Measurements from ENCODE around the gene PUSL1. TPM values are rescaled to one million over a fixed set of nuclear protein-coding genes. Genes with fewer than 3 reads are reported as not detected.
A peak's percentile ranks its signal among the peaks of the same experiment; 100 is the strongest.

The PUSL1 gene
- total RNA-seq, 4 donors from 2014 or later: 20.0 to 52.5 (median 33.2) TPM

DNA sequence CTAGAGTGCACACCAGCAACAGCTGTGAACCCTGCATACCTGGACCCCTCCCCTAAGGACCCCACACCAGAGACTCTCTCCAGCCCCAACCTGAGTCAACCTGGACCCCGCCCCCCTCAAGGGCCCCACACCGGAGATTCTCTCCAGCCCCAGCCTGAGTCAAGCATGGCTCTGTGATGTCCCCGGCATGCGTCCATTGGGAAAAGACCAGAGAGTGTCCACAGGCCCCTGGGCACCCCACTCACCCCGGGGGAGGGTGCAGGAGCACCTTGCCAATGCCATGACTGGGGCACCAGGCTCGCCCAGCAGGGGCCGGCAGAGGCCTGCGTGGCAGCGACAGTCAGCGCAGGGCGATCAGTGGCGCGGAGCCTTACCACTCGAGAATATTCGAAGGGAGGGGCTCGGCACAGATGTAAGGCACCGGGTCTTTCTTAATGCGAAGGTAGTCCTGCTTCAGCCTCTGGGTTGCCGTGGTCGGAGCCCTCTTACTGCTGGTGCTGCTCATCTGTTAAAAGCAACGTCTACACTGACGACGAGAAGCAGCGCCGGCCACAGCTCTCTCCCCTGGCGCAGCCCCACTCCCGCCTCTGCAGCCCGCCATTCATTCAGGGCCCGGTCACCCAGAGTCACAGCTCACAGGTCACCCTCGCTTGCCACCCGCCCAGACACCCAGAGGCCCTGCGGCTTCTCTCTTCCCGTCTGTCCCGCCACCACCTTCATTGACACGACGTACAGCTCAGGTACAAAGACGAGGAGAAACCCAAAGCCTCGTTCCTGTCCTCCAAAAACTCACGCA lies 40.7 kb upstream of the PUSL1 start:
- Histone ChIP-seq H3K4me1 (peaks cover 24 to 40% (median 28%) of the 10 kb centered on the region in 3 donors), H3K36me3 (peaks cover 5 to 72% (median 26%) of the 10 kb centered on the region in 3 donors), H3K27ac (no peak overlapping the region), H3K4me3 (no peak overlapping the region), H3K27me3 (no peaks in the 10 kb centered on the region), H3K9me3 (no peaks in the 10 kb centered on the region)
- intact Hi-C loops (cut with DNase I): no loop called here
- TF ChIP-seq POLR2A (IDR thresholded peaks at IDR 0.05): no peak
- TF ChIP-seq, protein P1, sequence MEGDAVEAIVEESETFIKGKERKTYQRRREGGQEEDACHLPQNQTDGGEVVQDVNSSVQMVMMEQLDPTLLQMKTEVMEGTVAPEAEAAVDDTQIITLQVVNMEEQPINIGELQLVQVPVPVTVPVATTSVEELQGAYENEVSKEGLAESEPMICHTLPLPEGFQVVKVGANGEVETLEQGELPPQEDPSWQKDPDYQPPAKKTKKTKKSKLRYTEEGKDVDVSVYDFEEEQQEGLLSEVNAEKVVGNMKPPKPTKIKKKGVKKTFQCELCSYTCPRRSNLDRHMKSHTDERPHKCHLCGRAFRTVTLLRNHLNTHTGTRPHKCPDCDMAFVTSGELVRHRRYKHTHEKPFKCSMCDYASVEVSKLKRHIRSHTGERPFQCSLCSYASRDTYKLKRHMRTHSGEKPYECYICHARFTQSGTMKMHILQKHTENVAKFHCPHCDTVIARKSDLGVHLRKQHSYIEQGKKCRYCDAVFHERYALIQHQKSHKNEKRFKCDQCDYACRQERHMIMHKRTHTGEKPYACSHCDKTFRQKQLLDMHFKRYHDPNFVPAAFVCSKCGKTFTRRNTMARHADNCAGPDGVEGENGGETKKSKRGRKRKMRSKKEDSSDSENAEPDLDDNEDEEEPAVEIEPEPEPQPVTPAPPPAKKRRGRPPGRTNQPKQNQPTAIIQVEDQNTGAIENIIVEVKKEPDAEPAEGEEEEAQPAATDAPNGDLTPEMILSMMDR (IDR thresholded peaks at IDR 0.05): no peak
- WGBS, 2 donors: 91 to 93% methylated on average over 26 of the region's 39 CpGs
- DNase-seq: no peak

DNA sequence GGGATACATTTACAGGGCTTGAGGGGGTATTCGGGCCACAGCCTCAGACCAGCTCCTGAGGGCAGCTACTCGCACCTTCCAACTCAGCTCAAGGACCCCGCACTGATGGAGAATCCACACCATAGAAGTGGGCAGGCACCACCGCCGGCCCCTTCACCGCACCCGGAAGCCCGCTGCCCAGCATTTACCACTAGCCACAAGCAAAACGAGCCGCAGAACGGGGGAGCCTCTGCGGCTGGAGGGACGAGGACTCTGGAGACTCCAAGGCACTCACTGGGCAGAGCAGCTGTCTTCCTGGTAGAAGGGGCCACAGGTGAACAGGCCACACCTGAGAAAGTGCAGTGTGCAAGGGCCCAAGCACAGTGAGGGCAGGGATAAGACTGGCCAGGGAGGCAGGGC lies 40.1 kb upstream of the PUSL1 start:
- Histone ChIP-seq H3K9me3 (no peaks in the 10 kb centered on the region), H3K27ac (no peak overlapping the region), H3K4me3 (no peak overlapping the region), H3K4me1 (peaks cover 27 to 44% (median 28%) of the 10 kb centered on the region in 3 donors), H3K27me3 (no peaks in the 10 kb centered on the region), H3K36me3 (peaks cover 0 to 66% (median 21%) of the 10 kb centered on the region in 3 donors)
- TF ChIP-seq, protein P1 (IDR thresholded peaks at IDR 0.05): no peak
- no peak for TF ChIP-seq POLR2A (IDR thresholded peaks at IDR 0.05)
- intact Hi-C loops (cut with DNase I): no loop called here
- DNase-seq: no peak
- WGBS, 2 donors: 91 to 96% methylated on average over 4 to 7 of the region's 13 CpGs

DNA sequence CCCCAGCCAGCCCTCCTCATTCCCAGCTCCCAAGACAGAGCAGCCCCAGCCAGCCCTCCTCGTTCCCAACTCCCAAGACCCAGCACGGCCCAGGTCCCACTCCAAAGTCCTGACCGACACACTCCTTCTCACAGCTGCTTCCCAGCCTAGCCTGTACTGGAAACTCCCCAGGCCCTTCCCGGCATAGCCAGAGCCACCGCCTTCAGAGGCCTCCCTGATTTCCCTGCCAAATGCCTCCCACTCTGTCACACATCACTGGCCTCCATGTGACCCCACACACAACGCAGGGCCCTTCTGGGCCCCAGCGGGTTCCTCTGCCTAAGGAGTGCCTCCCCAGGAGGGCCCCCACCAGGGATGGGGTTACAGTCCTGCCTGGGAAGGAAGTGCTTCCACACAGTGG lies 37.6 kb upstream of the PUSL1 start:
- intact Hi-C loops (cut with DNase I): no loop called here
- no peak overlapping the region for H3K27ac ChIP-seq
- TF ChIP-seq, protein P1 (IDR thresholded peaks at IDR 0.05): no peak
- no peak for TF ChIP-seq POLR2A (IDR thresholded peaks at IDR 0.05)
- peaks cover 0 to 41% (median 14%) of the 10 kb centered on the region in 3 donors for H3K36me3 ChIP-seq
- DNase-seq: no peak
- H3K4me3 ChIP-seq: peak overlapping the region in 1 of 4 donors; percentile 29
- peaks cover 34 to 61% (median 35%) of the 10 kb centered on the region in 3 donors for H3K4me1 ChIP-seq
- 38 to 59% methylated on average over 5 to 7 of the region's 7 CpGs for WGBS, 2 donors
- H3K27me3 ChIP-seq: no peaks in the 10 kb centered on the region
- no peaks in the 10 kb centered on the region for H3K9me3 ChIP-seq

DNA sequence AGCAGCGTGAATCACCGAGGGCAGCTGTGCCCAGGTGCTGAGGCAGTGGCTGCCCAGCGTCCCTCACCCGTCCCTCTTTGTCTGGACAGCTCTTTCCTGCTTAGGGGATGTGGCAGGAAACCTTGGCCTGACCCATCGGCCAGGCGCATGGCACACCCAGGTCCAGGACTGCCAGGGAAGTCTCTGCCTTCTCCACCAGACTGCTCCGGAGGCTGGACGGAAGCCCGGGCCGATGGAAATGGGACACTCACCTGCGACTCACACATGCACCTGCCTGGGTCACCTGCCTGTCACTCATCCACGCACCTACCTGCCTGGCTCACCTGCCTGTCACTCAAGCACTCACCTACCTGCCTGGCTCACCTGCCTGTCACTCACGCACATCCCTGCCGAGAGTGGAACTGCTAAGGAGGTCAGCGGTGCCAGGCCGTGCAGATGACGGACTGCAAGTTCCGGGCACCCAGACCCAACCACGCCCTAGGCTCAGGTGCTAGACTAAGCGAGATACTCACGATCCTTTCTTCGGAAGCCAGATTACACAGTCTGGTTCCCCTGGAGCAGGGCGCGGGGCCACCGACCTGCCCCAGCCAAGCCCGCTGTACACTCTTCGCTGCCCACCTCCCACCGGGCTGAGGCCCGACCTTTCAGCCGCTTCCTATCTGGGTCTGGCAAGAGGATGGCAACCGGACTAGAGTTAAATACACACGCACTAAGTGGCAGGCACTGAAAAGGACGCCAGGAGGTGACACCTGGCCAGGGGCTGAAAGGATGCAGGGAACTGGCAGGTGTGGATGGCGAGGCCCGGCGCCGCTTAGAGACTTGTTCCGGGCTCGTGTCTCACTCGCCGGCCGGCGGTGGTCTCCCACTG lies 35.8 kb upstream of the PUSL1 start:
- DNase-seq: no peak
- H3K4me1 ChIP-seq: peaks cover 34 to 61% (median 35%) of the 10 kb centered on the region in 3 donors
- peak overlapping the region; percentile 81 to 95 (median 88) for H3K27ac ChIP-seq
- TF ChIP-seq, protein P1 (IDR thresholded peaks at IDR 0.05): no peak
- TF ChIP-seq POLR2A (IDR thresholded peaks at IDR 0.05): peak in 1 of 4 donors; percentile 31
- WGBS, 2 donors: 13 to 40% methylated on average over 9 to 22 of the region's 43 CpGs
- H3K4me3 ChIP-seq: peak overlapping the region; percentile 59 to 98 (median 77)
- intact Hi-C loops (cut with DNase I): no loop called here
- H3K27me3 ChIP-seq: no peaks in the 10 kb centered on the region
- peaks cover 0 to 23% (median 9%) of the 10 kb centered on the region in 3 donors for H3K36me3 ChIP-seq
- H3K9me3 ChIP-seq: no peaks in the 10 kb centered on the region

DNA sequence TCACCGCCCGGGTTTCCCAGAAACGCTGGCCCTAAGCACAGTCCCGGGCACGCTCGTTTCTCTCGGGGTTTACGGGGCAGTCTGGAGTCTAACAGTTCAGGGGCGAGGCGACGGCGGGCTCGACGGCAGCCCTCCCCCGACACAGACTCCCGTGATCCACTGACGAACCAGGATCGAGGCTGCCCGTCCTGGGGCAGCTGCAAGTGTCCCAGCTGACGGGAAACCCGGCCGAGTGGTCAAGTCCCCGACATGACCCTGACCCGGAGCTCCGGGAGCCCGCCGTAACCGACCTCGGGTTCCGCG lies 35.2 kb upstream of the PUSL1 start:
- intact Hi-C loops (cut with DNase I): no loop called here
- no CpG with 5 or more reads among the region's 31 CpGs for WGBS, 2 donors
- DNase-seq: no peak
- Histone ChIP-seq H3K9me3 (no peaks in the 10 kb centered on the region), H3K4me1 (peaks cover 34 to 59% (median 35%) of the 10 kb centered on the region in 3 donors), H3K36me3 (peaks cover 0 to 17% (median 3%) of the 10 kb centered on the region in 3 donors), H3K4me3 (peak overlapping the region; percentile 59 to 98 (median 77)), H3K27me3 (no peaks in the 10 kb centered on the region), H3K27ac (peak overlapping the region; percentile 81 to 95 (median 88))
- no peak for TF ChIP-seq POLR2A (IDR thresholded peaks at IDR 0.05)
- TF ChIP-seq, protein P1 (IDR thresholded peaks at IDR 0.05): no peak
